ENCODE data around the gene GLO1.

GRCh38 chr6:38750968-38751615, 48.1 kb upstream of the GLO1 start:
- no peak for TF ChIP-seq POLR2A (IDR thresholded peaks at IDR 0.05)
- no peak for TF ChIP-seq CTCF (IDR thresholded peaks at IDR 0.05)
- TF ChIP-seq POLR2AphosphoS5 (IDR thresholded peaks at IDR 0.05), result no peak
